Measurements from ENCODE around the gene MCUB. TPM values are rescaled to one million over a fixed set of nuclear protein-coding genes. Genes with fewer than 3 reads are reported as not detected.

Gene MCUB
- total and polyA plus RNA-seq, 9 of the 15 experiments (the other 6 are each of a cell fraction or from before 2014, with no cell fraction given) = 1.4 to 21.5 (median 5.4) TPM

- TF ChIP-seq REST (IDR thresholded peaks at IDR 0.05; ENCODE audit: borderline replicate concordance) = no peak
- no peak for TF ChIP-seq REST (CRISPR knock-in tag; IDR thresholded peaks at IDR 0.05; ENCODE audit: low read depth)
- TF ChIP-seq HDAC1 (IDR thresholded peaks at IDR 0.05) = no peak
- TF ChIP-seq FOXJ3 (CRISPR knock-in tag; IDR thresholded peaks at IDR 0.05) = no peak
- TF ChIP-seq, protein P1, sequence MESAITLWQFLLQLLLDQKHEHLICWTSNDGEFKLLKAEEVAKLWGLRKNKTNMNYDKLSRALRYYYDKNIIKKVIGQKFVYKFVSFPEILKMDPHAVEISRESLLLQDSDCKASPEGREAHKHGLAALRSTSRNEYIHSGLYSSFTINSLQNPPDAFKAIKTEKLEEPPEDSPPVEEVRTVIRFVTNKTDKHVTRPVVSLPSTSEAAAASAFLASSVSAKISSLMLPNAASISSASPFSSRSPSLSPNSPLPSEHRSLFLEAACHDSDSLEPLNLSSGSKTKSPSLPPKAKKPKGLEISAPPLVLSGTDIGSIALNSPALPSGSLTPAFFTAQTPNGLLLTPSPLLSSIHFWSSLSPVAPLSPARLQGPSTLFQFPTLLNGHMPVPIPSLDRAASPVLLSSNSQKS (CRISPR knock-in tag; IDR thresholded peaks at IDR 0.05) = no peak
Measured at GRCh38 chr4:109713500-109713899, 153.5 kb downstream of the MCUB start (continued).
